Lower lobe of right lung (tissue), 2 donors: ENCODE results near the gene BRAF. TPM values are rescaled to one million over a fixed set of nuclear protein-coding genes. Genes with fewer than 3 reads are reported as not detected.

Experiments
- ATAC-seq, 2 donors: fragments of 200-7000 bp; cut with Tn5 transposase; one replicate each; pipeline ENCODE4 v1.9.1; 2020 to 2022; ENCODE audit warnings: mild to moderate bottlenecking in 2 of 2, moderate library complexity in 2 of 2
- DNase-seq: peaks from one replicate; pipeline ENCODE4 v3.0.0-alpha.2; 2020
- H3K27ac ChIP-seq: fragments of 200-600 bp; one replicate; pipeline ENCODE4 v1.8.0; 2022
- H3K27me3 ChIP-seq: fragments of 200-600 bp; one replicate; pipeline ENCODE4 v1.8.0; 2022; ENCODE audit warnings: low read depth
- H3K36me3 ChIP-seq: fragments of 200-600 bp; one replicate; pipeline ENCODE4 v1.8.0; 2022; ENCODE audit warnings: mild to moderate bottlenecking
- H3K4me1 ChIP-seq: fragments of 200-600 bp; one replicate; pipeline ENCODE4 v1.8.0; 2022
- H3K4me3 ChIP-seq: fragments of 200-600 bp; one replicate; pipeline ENCODE4 v1.8.0; 2022; ENCODE audit warnings: mild to moderate bottlenecking
- H3K9me3 ChIP-seq: fragments of 200-600 bp; one replicate; pipeline ENCODE4 v1.8.0; 2022
- intact Hi-C: fragments of 100-400 bp; cut with DNase I; formaldehyde crosslinking; loops from one replicate; pipeline ENCODE4 v1.11.0; 2022
- total RNA-seq: library from RNA; stranded (reverse); fragmentation: NEBNext Ultra II Directional; extraction: Animal tissue kit (Norgen Biotek cat#: 25700); gene quantifications from one replicate; pipeline ENCODE4 v1.2.1, GENCODE V29; 2021
- TF ChIP-seq, protein P1 (sequence below): fragments of 200-600 bp; IDR thresholded peaks from one replicate; pipeline ENCODE4 v1.8.0; 2022; ENCODE audit warnings: antibody characterized with exemption, mild to moderate bottlenecking
- donor health status: DM: no; HTN: yes; CAD: no; lungs with severe emphysema.

The BRAF gene
- total RNA-seq, 1 donor from 2014 or later: 43.0 TPM

DNA sequence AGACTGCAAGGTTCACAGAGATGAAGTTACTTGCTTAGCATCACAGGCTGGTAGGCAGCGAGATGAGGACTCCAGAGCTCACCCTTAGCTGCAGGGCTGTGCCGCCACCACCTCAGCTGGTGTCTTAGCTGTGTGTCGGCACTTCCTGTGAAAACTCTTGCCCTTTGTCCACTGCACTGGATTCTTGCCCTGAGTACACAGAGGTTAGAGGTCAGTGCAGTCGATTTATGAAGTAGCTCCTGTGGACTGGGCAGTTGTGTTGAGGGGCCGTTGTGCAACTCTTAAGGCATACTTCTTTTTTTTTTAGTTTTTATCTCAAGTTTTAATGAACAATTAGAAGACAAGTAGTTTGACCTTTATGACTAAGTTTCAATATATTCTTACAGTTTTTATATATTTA, 217.6 kb downstream of the BRAF start:
- Histone ChIP-seq H3K4me3 (no peak overlapping the region), H3K27me3 (no peaks in the 10 kb centered on the region), H3K36me3 (peaks cover 43% of the 10 kb centered on the region), H3K9me3 (no peaks in the 10 kb centered on the region), H3K27ac (no peak overlapping the region), H3K4me1 (no peaks in the 10 kb centered on the region)
- DNase-seq (no peak), ATAC-seq (no peak)
- intact Hi-C loops: no loop called here
- TF ChIP-seq, protein P1, sequence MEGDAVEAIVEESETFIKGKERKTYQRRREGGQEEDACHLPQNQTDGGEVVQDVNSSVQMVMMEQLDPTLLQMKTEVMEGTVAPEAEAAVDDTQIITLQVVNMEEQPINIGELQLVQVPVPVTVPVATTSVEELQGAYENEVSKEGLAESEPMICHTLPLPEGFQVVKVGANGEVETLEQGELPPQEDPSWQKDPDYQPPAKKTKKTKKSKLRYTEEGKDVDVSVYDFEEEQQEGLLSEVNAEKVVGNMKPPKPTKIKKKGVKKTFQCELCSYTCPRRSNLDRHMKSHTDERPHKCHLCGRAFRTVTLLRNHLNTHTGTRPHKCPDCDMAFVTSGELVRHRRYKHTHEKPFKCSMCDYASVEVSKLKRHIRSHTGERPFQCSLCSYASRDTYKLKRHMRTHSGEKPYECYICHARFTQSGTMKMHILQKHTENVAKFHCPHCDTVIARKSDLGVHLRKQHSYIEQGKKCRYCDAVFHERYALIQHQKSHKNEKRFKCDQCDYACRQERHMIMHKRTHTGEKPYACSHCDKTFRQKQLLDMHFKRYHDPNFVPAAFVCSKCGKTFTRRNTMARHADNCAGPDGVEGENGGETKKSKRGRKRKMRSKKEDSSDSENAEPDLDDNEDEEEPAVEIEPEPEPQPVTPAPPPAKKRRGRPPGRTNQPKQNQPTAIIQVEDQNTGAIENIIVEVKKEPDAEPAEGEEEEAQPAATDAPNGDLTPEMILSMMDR: no peak

DNA sequence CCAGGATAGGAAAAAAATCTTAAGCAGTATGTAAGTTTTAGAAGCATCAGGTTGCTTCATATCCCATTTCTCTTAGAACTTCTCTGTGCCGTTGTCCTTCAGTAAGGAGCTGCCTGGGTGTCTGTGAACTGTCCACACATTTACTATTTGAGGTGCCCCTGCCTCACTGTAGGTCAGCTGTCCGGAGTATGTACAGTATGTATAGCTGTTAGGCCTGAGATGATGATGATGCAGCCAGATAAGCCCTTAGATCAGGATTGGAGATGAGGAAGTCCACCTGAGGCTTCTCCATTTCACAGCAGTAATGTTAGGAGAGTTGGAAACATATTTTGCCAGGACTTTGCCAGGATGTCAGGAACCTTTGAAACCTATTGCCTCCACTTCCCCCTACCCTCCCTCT, 220.5 kb downstream of the BRAF start:
- TF ChIP-seq, protein P1: no peak
- Histone ChIP-seq H3K36me3 (peaks cover 43% of the 10 kb centered on the region), H3K27me3 (no peaks in the 10 kb centered on the region), H3K4me3 (no peak overlapping the region), H3K27ac (no peak overlapping the region), H3K4me1 (no peaks in the 10 kb centered on the region), H3K9me3 (no peaks in the 10 kb centered on the region)
- ATAC-seq: no peak
- intact Hi-C loops: no loop called here
- no peak for DNase-seq

DNA sequence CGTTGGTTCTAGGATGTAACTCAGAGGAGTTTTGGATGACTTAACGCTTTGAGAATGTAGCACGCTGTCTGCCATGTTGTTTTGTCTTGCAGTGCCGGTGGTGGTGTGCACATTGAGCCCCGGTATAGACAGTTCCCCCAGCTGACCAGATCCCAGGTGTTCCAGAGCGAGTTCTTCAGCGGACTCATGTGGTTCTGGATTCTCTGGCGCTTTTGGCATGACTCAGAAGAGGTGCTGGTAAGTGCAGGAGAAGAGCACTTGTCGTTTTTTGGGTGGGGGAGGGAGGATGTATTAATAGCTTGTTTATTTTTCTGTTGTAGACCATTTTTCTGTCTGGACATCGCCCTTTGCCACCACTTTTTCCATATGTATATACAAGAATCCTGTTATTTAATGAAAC, 222.0 kb downstream of the BRAF start:
- H3K9me3 ChIP-seq: no peaks in the 10 kb centered on the region
- ATAC-seq (peak; percentile 46 to 71), DNase-seq (no peak)
- no peak overlapping the region for H3K4me3 ChIP-seq
- H3K4me1 ChIP-seq: peaks cover 8% of the 10 kb centered on the region
- no peaks in the 10 kb centered on the region for H3K27me3 ChIP-seq
- TF ChIP-seq, protein P1: no peak
- intact Hi-C loops: no loop called here
- H3K36me3 ChIP-seq: peaks cover 43% of the 10 kb centered on the region
- no peak overlapping the region for H3K27ac ChIP-seq

DNA sequence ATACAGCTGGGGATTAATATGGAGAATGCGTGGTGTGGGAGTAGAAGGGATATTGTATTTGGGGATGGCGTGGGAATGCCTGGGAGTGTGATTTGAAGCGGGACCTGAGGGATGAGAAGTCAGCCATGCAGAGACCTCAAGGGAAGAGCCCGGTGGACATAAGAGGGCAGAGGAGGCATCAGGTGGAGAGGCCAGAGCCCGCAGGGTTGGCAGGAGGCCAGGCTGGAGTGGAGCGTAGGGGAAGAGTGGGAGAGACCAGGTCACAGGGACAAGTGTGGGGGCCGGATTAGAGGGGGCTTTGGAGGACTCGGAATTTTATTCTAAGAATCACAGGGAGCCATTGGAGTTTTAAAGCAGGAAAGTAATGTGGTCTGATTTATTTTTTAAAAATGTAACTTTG, 226.3 kb downstream of the BRAF start:
- Histone ChIP-seq H3K4me1 (peaks cover 19% of the 10 kb centered on the region), H3K27me3 (no peaks in the 10 kb centered on the region), H3K9me3 (no peaks in the 10 kb centered on the region), H3K36me3 (peaks cover 7% of the 10 kb centered on the region), H3K4me3 (no peak overlapping the region), H3K27ac (no peak overlapping the region)
- intact Hi-C loops: no loop called here
- DNase-seq: no peak
- TF ChIP-seq, protein P1: no peak
- ATAC-seq: no peak

DNA sequence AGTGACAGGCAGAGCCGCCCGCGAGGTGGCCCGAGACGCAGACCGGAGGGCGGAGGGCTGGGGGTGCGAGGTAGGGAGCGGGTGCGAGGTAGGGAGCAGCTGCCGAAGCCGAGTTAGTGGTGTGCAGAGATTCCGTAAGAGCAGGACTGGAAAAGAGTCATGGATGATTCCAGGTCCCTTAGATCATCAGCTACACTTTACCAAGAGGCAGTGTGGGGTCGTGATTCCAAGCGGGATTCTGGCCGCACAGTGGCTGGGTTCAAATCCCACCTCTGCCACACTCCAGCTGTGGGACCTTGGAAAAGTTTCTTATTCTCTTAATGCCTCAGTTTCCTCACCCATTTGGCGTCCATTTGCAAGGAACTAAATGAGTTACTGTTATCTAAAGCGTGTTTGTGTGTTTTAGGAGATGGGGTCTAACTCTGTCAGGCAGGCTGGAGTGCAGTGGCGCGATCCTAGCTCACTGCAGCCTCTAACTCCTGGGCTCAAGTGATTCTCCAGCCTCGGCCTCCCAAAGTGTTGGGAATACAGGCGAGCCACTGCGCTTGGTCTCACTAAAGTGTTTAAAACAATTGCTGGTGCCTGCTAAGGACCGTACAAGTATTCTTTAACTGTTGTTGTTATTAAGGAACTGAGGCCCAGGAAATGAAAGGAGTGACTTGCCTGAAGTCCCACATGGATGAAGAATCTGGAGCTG, 227.1 kb downstream of the BRAF start:
- TF ChIP-seq, protein P1: no peak
- intact Hi-C loops: no loop called here
- ATAC-seq: no peak

More for the DNA sequence above, 227.1 kb downstream of the BRAF start:
- Histone ChIP-seq H3K4me1 (peaks cover 19% of the 10 kb centered on the region), H3K27me3 (no peaks in the 10 kb centered on the region), H3K36me3 (peaks cover 8% of the 10 kb centered on the region), H3K4me3 (peak overlapping the region; percentile 85), H3K9me3 (no peaks in the 10 kb centered on the region), H3K27ac (peak overlapping the region; percentile 89)
- DNase-seq: no peak
